HL-60 (cell line): ENCODE data around the gene NCSTN.

Experiments used
- DNase-seq, 2 experiments: peaks; one replicate each; pipeline ENCODE4 v3.0.0-alpha.2; 2010 to 2020; ENCODE audit warnings: low read depth in 1 of 2, low spot score in 1 of 2
- H3K27ac ChIP-seq: fragments of 250-450 bp; sonication (Bioruptor Pico); replicated peaks from 2 replicates; pipeline ENCODE4 v1.5.1; 2020; ENCODE audit warnings: mild to moderate bottlenecking, moderate library complexity
- H3K27me3 ChIP-seq: fragments of 250-450 bp; sonication (Bioruptor Pico); 2 replicates; pipeline ENCODE4 v1.5.1; 2021; ENCODE audit warnings: mild to moderate bottlenecking, moderate library complexity; ENCODE audit not compliant: insufficient read depth, poor library complexity, severe bottlenecking
- H3K4me3 ChIP-seq: replicated peaks from 2 replicates; pipeline ENCODE4 v1.5.1; 2011; ENCODE audit warnings: mild to moderate bottlenecking, control low read depth, low read length; ENCODE audit not compliant: insufficient read depth
- GABPA ChIP-seq: IDR thresholded peaks from 2 replicates; pipeline ENCODE4 v1.6.1; 2012; ENCODE audit warnings: low read depth
- POLR2AphosphoS5 ChIP-seq: IDR thresholded peaks from 2 replicates; pipeline ENCODE4 v1.6.1; 2012; ENCODE audit warnings: low read depth
- SPI1 ChIP-seq: IDR thresholded peaks from 2 replicates; pipeline ENCODE4 v1.6.1; 2012; ENCODE audit warnings: low read depth, mild to moderate bottlenecking, borderline replicate concordance
- long read RNA-seq: library from polyadenylated mRNA; unstranded; transcript quantifications from one replicate; pipeline ENCODE4 v2.0.0, GENCODE V29; 2020
- TF ChIP-seq, protein P1 (sequence below): IDR thresholded peaks from 2 replicates; pipeline ENCODE4 v1.6.1; 2012; ENCODE audit warnings: low read depth; ENCODE audit not compliant: insufficient replicate concordance
- TF ChIP-seq, protein P2 (sequence below): IDR thresholded peaks from one replicate; pipeline ENCODE4 v1.5.1; 2011; ENCODE audit warnings: low read length, control low read depth, inconsistent platforms; ENCODE audit not compliant: insufficient read depth

The NCSTN gene
- long read RNA-seq, transcript NCSTN-201 (17 exons, 2,936 nt) = major isoform, 107 of 168 reads
- long read RNA-seq, partial matches to known transcripts = 3 of 168 reads
- long read RNA-seq, other reads (novel, unspliced or antisense) = 58 of 168 reads

GRCh38 chr1:160342953-160343869, at the start of gene NCSTN, which contains the start of gene COPA:
TSS of gene NCSTN (plus strand) at chr1:160343383. CDS start at chr1:160343397, 14 bp downstream.
TSS of gene COPA (minus strand) at chr1:160343250. CDS start at chr1:160343170, 80 bp downstream.
- DNase-seq = peak; percentile 92 to 94
- TF ChIP-seq, protein P1, sequence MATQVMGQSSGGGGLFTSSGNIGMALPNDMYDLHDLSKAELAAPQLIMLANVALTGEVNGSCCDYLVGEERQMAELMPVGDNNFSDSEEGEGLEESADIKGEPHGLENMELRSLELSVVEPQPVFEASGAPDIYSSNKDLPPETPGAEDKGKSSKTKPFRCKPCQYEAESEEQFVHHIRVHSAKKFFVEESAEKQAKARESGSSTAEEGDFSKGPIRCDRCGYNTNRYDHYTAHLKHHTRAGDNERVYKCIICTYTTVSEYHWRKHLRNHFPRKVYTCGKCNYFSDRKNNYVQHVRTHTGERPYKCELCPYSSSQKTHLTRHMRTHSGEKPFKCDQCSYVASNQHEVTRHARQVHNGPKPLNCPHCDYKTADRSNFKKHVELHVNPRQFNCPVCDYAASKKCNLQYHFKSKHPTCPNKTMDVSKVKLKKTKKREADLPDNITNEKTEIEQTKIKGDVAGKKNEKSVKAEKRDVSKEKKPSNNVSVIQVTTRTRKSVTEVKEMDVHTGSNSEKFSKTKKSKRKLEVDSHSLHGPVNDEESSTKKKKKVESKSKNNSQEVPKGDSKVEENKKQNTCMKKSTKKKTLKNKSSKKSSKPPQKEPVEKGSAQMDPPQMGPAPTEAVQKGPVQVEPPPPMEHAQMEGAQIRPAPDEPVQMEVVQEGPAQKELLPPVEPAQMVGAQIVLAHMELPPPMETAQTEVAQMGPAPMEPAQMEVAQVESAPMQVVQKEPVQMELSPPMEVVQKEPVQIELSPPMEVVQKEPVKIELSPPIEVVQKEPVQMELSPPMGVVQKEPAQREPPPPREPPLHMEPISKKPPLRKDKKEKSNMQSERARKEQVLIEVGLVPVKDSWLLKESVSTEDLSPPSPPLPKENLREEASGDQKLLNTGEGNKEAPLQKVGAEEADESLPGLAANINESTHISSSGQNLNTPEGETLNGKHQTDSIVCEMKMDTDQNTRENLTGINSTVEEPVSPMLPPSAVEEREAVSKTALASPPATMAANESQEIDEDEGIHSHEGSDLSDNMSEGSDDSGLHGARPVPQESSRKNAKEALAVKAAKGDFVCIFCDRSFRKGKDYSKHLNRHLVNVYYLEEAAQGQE = peak; percentile 70
- TF ChIP-seq, protein P2, sequence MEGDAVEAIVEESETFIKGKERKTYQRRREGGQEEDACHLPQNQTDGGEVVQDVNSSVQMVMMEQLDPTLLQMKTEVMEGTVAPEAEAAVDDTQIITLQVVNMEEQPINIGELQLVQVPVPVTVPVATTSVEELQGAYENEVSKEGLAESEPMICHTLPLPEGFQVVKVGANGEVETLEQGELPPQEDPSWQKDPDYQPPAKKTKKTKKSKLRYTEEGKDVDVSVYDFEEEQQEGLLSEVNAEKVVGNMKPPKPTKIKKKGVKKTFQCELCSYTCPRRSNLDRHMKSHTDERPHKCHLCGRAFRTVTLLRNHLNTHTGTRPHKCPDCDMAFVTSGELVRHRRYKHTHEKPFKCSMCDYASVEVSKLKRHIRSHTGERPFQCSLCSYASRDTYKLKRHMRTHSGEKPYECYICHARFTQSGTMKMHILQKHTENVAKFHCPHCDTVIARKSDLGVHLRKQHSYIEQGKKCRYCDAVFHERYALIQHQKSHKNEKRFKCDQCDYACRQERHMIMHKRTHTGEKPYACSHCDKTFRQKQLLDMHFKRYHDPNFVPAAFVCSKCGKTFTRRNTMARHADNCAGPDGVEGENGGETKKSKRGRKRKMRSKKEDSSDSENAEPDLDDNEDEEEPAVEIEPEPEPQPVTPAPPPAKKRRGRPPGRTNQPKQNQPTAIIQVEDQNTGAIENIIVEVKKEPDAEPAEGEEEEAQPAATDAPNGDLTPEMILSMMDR = no peak
- TF ChIP-seq GABPA = peak; percentile 91
- TF ChIP-seq SPI1 = peak; percentile 48; the same call in 1 of the 2 replicates
- TF ChIP-seq POLR2AphosphoS5 = peak; percentile 93
- peak within 1 kb of the TSS; percentile 93 for H3K4me3 ChIP-seq
- H3K27me3 ChIP-seq = no peaks in the 10 kb centered on the region
- H3K27ac ChIP-seq = peak within 1 kb of the TSS; percentile 97

- DNase-seq = no peak
- Histone ChIP-seq H3K27ac (no peak overlapping the region), H3K4me3 (no peak overlapping the region), H3K27me3 (no peaks in the 10 kb centered on the region)
- TF ChIP-seq, protein P2 = no peak
- TF ChIP-seq GABPA (no peak), POLR2AphosphoS5 (no peak), SPI1 (no peak)
- TF ChIP-seq, protein P1 = no peak
These were observed 47.1 kb upstream of the NCSTN start for GRCh38 chr1:160296036-160296435.

DNA sequence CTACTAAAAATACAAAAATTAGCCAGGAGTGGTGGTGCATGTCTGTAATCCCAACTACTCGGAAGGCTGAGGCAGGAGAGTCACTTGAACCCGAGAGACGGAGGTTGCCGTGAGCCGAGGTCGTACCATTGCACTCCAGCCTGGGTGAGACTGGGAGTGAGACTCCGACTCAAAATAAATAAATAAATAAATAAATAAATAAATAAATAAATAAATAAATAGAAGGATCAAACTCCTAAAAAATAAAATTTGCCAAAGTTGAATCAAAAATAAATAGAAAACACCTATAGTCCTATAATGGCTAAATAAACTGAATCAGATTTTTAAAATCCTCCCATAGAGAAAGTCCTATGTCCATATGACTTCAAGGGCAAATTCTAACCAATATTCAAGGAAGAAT, 43.0 kb upstream of the NCSTN start:
- no peak overlapping the region for H3K27ac ChIP-seq
- DNase-seq = no peak
- no peak overlapping the region for H3K4me3 ChIP-seq
- TF ChIP-seq, protein P2 = no peak
- TF ChIP-seq SPI1 = no peak
- no peak for TF ChIP-seq POLR2AphosphoS5
- TF ChIP-seq, protein P1 = no peak
- no peaks in the 10 kb centered on the region for H3K27me3 ChIP-seq
